Ovary (tissue), 9 donors: ENCODE measurements around the gene KIF26B. TPM values are rescaled to one million over a fixed set of nuclear protein-coding genes. Genes with fewer than 3 reads are reported as not detected.

Experiments
- DNase-seq, 5 donors: peaks; one replicate each; pipeline ENCODE4 v3.0.0-alpha.2; 2019 to 2020
- H3K27ac ChIP-seq, 2 donors: fragments of 200-600 bp; one replicate each; pipeline versions ENCODE4 v1.5.1 to v1.8.0; 2019 to 2022
- H3K27me3 ChIP-seq: fragments of 200-600 bp; one replicate; pipeline ENCODE4 v1.8.0; 2022
- H3K36me3 ChIP-seq: fragments of 200-600 bp; sonication (generic); one replicate; pipeline ENCODE4 v1.5.1; 2019
- H3K4me1 ChIP-seq: one replicate; pipeline ENCODE4 v1.8.1; 2013; ENCODE audit warnings: mild to moderate bottlenecking, moderate library complexity; ENCODE audit not compliant: insufficient read depth
- H3K4me3 ChIP-seq: fragments of 200-600 bp; sonication (generic); one replicate; pipeline ENCODE4 v1.5.1; 2017
- H3K9me3 ChIP-seq, 2 donors: fragments of 200-600 bp in 1 of 2; sonication (generic) in 1 of 2; one replicate each; pipeline versions ENCODE4 v1.5.1 to v1.8.1; 2013 to 2019; ENCODE audit warnings: mild to moderate bottlenecking in 1 of 2, moderate library complexity in 1 of 2
- EP300 ChIP-seq: sonication (generic); formaldehyde crosslinking; IDR thresholded peaks from one replicate; pipeline ENCODE4 v1.6.1; 2017; ENCODE audit warnings: antibody characterized with exemption
- POLR2A ChIP-seq: fragments of 450-650 bp; IDR thresholded peaks from one replicate; pipeline ENCODE4 v1.6.1; 2017; ENCODE audit warnings: antibody characterized with exemption, mild to moderate bottlenecking, moderate library complexity
- WGBS, 3 donors: extraction: QIAGEN DNeasy Blood & Tissue Kit in 1 of 3; methylation state at CpG; one replicate each; pipeline versions ENCODE4 v1.1.5 to v1.1.7; 2013 to 2017; 5-methylcytosine and 5-hydroxymethylcytosine counted together
- intact Hi-C, 4 donors: fragments of 100-400 bp; cut with DNase I; formaldehyde crosslinking; loops; one replicate each; pipeline versions ENCODE4 v1.11.0 to v1.15.1; 2022 to 2023
- polyA plus RNA-seq, 2 donors: library from polyadenylated mRNA; stranded (reverse); fragments of 200-250 nt in 1 of 2; fragments of 350-450 nt in 1 of 2; fragmentation: Illumina TruSeq in 1 of 2; extraction: RNeasy Lipid Tissue Mini Kit (QIAGEN cat#74804) in 1 of 2; gene quantifications; one replicate each; pipeline ENCODE4 v1.2.3, GENCODE V29; 2013 to 2014
- total RNA-seq, 7 donors: library from RNA; depleted of rRNA in 2 of 7; stranded (reverse); fragments of >200 nt in 2 of 7; fragmentation: NEBNext Ultra II Directional in 3 of 7; extraction: Animal tissue kit (Norgen Biotek cat#: 25700) in 3 of 7; gene quantifications; one replicate each; pipeline versions ENCODE4 v1.1.0 to v1.2.4, GENCODE V29; 2016 to 2023
- TF ChIP-seq, protein P1 (sequence below), 3 donors: fragments of 450-650 bp in 2 of 3; fragments of 200-600 bp in 1 of 3; IDR thresholded peaks; one replicate each; pipeline versions ENCODE4 v1.5.1 to v1.8.0; 2016 to 2022; ENCODE audit warnings: antibody characterized with exemption in 3 of 3, mild to moderate bottlenecking in 1 of 3
- donor health status: DM: no; HTN: no; CAD: no; lungs with moderate emphysema.
- donor health status: DM: no; HTN: no; CAD: no.
- donor health status: Bipolar disorder and iron deficiency.
- donor health status: DM: yes; HTN: yes; CAD: no.
- donor health status: DM: no; HTN: no; CAD: no.
- donor health status: DM: yes; HTN: yes; CAD: no.

Gene KIF26B
- total and polyA plus RNA-seq, 9 donors = 0.28 to 4.0 (median 0.54) TPM

DNA sequence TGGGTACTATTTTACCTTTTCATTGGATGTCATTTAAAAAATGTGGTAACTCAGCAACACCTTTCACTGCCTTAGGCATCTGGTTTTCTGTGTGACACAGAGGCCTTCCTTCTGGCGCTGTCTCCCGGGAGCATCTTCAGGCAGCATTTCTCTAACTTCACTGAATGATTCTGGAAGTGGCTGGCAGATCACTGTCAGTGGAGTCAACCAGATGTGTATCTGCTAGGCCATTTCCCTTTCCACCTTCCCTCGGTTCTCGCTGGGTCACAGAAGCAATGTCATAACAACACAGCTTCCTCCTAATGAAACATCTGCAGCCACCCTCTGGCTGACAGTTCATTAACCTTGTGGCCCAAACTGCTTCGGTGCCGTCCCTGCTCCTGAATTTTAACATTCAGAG lies 137.8 kb downstream of the KIF26B start:
- Histone ChIP-seq H3K36me3 (no peaks in the 10 kb centered on the region), H3K27me3 (no peaks in the 10 kb centered on the region), H3K4me3 (no peak overlapping the region), H3K27ac (no peak overlapping the region), H3K9me3 (no peaks in the 10 kb centered on the region), H3K4me1 (no peaks in the 10 kb centered on the region)
- DNase-seq = no peak
- WGBS, 3 donors = 68 to 75% (median 68%) methylated on average over 6 of the region's 6 CpGs
- TF ChIP-seq, protein P1, sequence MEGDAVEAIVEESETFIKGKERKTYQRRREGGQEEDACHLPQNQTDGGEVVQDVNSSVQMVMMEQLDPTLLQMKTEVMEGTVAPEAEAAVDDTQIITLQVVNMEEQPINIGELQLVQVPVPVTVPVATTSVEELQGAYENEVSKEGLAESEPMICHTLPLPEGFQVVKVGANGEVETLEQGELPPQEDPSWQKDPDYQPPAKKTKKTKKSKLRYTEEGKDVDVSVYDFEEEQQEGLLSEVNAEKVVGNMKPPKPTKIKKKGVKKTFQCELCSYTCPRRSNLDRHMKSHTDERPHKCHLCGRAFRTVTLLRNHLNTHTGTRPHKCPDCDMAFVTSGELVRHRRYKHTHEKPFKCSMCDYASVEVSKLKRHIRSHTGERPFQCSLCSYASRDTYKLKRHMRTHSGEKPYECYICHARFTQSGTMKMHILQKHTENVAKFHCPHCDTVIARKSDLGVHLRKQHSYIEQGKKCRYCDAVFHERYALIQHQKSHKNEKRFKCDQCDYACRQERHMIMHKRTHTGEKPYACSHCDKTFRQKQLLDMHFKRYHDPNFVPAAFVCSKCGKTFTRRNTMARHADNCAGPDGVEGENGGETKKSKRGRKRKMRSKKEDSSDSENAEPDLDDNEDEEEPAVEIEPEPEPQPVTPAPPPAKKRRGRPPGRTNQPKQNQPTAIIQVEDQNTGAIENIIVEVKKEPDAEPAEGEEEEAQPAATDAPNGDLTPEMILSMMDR (IDR thresholded peaks at IDR 0.05) = no peak
- TF ChIP-seq POLR2A (no peak), EP300 (no peak)
- intact Hi-C loops = no loop called here

DNA sequence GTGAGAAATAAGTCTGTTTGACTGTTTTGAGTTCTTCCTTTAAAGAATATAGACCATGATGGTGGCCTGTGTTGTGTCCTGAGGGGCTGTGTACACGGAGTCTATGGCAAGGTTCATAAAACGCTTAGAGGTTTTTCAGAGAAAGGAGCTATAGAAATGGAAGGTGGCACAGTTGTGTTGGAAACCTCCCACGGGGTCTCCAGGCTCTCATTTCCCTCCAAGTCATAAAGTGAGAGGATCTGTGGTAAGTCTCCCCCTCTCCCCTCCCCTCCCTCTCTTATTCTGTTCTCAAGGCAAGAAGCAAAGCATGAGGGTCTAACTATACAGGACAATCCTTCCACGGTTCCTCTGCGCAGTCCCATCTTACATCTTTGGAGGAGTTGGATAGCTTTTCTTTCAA lies 139.2 kb downstream of the KIF26B start:
- intact Hi-C loops = no loop called here
- no peaks in the 10 kb centered on the region for H3K9me3 ChIP-seq
- H3K27me3 ChIP-seq = no peaks in the 10 kb centered on the region
- no peaks in the 10 kb centered on the region for H3K36me3 ChIP-seq
- H3K4me3 ChIP-seq = no peak overlapping the region
- H3K27ac ChIP-seq = no peak overlapping the region
- 79 to 87% (median 83%) methylated on average over 5 of the region's 5 CpGs for whole genome bisulfite sequencing, 3 donors
- H3K4me1 ChIP-seq = no peaks in the 10 kb centered on the region
- DNase-seq = no peak
- TF ChIP-seq, protein P1 (IDR thresholded peaks at IDR 0.05) = no peak
- TF ChIP-seq EP300 = no peak

DNA sequence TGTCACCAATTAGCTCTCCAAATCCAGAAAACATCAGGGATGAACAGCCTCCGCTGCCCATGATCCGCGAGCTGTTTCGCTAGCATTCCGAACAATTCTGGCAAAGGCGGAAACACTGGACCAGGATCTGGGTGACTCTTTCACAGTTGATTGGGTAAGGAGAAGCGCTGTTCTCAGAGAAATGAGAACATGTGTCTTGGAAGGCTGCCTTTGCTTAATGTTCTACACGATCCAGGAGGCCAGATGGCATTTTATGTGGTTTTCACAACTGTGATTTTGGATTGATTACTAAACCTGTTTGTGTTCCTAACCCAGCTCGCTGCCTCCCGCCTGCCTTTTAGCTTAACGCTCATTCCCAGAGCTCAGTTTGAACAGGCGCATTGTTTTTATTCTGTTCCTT lies 144.0 kb downstream of the KIF26B start:
- DNase-seq = no peak
- H3K4me1 ChIP-seq = peaks cover 2% of the 10 kb centered on the region
- no peaks in the 10 kb centered on the region for H3K27me3 ChIP-seq
- intact Hi-C loops = no loop called here
- H3K36me3 ChIP-seq = no peaks in the 10 kb centered on the region
- TF ChIP-seq EP300 = no peak
- no peak for TF ChIP-seq POLR2A
- TF ChIP-seq, protein P1 (IDR thresholded peaks at IDR 0.05) = no peak
- H3K9me3 ChIP-seq = no peaks in the 10 kb centered on the region
- no peak overlapping the region for H3K4me3 ChIP-seq
- 56 to 78% (median 74%) methylated on average over 12 of the region's 12 CpGs for WGBS, 3 donors
- no peak overlapping the region for H3K27ac ChIP-seq

DNA sequence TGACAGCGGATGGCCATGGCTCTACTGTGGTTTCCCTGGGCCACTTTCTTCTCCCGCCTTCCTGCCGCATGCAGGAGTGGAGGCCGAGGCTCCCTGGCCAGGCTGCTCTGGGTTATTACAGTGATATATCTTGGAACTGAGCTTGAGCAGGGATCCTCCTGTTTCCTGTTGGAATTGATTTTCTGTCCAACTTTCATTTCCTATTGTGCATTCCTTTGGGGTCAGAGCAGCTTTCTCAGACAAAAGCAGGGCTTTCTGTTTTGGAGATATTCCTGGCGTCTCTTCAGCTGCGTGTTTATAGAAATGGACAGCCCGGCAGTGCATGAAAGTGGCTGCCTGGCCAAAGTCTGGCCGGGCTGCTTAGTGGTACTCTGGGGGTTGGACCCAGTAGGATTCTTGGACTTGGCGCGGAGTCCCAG lies 146.4 kb downstream of the KIF26B start:
- H3K27ac ChIP-seq = no peak overlapping the region
- TF ChIP-seq EP300 (no peak), POLR2A (no peak)
- TF ChIP-seq, protein P1 (IDR thresholded peaks at IDR 0.05) = no peak
- no peaks in the 10 kb centered on the region for H3K9me3 ChIP-seq
- no peaks in the 10 kb centered on the region for H3K36me3 ChIP-seq
- no peaks in the 10 kb centered on the region for H3K27me3 ChIP-seq
- intact Hi-C loops = no loop called here
- WGBS, 3 donors = 3 to 5% (median 4%) methylated on average over 10 of the region's 10 CpGs
- peaks cover 2% of the 10 kb centered on the region for H3K4me1 ChIP-seq
- no peak overlapping the region for H3K4me3 ChIP-seq
- DNase-seq = peak in 2 of 5 donors; percentile 28 to 47

DNA sequence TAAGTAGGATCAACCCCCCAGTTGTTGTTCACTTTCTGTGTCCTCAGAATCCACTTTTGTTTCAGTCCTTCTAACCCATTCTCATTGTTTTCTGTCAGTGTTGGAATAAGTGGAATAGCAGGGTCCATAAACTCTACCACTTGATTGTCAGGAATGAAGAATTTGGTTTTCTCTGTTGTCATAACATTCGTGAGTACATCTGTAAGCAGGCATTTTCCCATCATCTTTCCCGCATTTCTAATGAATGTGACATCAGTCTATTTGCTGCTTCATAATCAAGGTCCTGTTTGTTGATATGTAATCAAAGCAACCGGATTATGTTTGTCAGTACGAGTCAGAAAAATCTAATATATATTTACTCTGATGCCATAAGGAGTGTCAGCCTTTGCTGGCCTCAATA lies 147.1 kb downstream of the KIF26B start:
- Histone ChIP-seq H3K27me3 (no peaks in the 10 kb centered on the region), H3K4me3 (no peak overlapping the region), H3K27ac (no peak overlapping the region), H3K9me3 (no peaks in the 10 kb centered on the region), H3K4me1 (peaks cover 2% of the 10 kb centered on the region), H3K36me3 (no peaks in the 10 kb centered on the region)
- DNase-seq = no peak
- 56 to 78% (median 70%) methylated on average over 4 of the region's 4 CpGs for WGBS, 3 donors
- intact Hi-C loops = no loop called here
- TF ChIP-seq, protein P1 (IDR thresholded peaks at IDR 0.05) = no peak
- no peak for TF ChIP-seq POLR2A
- no peak for TF ChIP-seq EP300
